ENCODE results near the gene SLC35D3.
A peak's percentile ranks its signal among the peaks of the same experiment; 100 is the strongest.
"Not testable (repeated sequence)": the region's sequence is repeated elsewhere in the genome, so short reads cannot be mapped to it uniquely, and the experiment has no call there.

The SLC35D3 gene

DNA sequence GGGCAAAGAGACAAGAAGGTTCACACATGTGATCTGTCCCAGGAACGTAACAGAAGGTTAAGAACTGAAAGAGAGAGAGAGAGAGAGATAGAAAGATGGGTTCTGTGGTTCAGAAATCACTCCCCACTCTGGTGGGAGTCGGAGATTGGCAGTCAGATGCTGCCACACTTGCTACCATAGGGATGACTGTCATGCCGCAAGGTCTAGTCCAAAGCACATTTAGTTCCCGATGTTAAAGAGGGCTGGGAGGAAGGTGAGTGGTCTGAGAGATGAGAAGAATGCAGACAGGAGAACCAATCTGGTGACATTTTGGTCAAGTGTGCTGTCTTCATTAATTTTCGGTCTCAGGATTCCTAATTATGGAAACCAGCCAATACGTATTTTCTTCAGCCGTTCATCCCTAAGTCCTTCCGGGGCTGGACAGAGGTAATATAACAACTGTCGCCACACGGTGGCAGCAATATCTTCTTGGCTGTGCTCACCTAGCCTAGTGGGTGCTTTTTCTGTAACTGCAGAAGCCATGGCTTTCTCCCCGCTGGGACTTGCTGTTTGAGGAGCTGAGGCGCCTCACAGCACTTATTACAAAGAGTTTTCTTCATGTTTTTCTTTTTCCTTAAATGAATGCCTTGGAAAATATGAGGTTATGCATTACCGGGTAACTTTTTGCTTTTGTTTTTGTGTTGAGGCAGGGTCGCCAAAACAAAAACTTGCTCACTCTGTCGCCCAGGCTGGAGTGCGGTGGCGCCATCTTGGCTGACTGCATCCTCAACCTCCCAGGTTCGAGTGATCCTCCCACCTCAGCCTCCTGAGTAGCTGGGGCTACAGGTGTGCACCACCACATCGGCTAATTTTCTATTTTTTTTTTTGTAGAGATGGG is 46.0 kb downstream of the SLC35D3 start:
- peak; percentile 33 for DNase-seq (ENCODE audit: low read depth)

DNA sequence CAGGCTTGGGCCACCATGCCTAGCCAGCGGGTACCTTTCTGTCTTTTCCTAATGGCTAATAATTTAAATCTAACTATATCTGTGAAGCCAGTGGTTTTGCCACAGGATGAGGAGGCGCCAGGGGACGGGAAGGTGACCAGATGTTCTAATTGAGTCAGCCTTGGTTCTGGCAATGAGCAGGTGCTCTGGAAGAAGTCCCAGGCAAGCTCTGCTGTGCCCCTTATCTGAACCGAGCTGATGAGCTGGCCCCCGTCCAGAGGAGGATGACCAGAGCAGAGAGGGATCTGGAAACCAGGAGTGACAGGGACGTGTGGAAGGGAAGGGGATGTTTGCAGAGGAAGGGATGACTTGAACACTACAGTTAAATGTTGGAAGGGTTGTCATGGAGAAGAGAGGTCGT is 46.7 kb downstream of the SLC35D3 start:
- no peak for DNase-seq (ENCODE audit: low read depth)

DNA sequence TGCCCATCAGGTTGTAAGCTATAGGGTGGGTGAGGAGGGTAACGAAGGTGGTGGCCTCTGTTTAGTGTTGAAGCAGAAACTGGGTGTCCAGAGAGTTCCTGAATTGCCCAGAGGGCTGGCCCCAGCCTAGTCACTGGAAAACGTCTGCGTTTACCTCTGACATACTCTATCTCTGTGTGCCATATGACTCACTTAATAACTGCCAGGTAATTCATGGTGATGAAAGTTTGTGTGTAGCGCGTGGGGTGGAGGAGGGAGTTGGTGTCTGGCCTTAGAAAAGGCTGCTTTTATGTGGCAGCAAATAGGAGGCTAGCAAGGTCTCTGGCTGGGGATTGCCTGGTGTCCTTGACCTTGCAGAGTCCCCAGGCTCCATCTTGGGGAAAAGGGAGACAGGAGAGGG is 47.3 kb downstream of the SLC35D3 start:
- no peak for DNase-seq (ENCODE audit: low read depth)

DNA sequence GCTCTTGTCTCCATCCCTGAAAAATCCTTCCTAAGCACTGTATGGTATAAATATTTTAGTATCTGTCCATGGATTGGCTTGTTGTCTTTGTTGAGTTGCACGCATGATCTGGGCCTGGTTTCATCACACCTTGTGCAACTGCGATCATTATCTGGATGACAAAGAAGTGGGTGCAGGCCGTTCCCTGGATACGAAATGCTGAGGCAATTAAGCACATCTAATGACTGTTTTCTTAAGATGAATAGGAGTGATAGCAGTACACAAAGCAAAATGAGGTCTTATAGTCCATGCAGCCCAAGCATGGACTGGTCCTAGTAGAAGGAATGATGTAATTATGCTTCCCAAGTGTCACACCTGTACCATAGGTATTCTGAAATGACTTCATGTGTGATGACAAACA is 47.8 kb downstream of the SLC35D3 start:
- DNase-seq (ENCODE audit: low read depth) = no peak

DNA sequence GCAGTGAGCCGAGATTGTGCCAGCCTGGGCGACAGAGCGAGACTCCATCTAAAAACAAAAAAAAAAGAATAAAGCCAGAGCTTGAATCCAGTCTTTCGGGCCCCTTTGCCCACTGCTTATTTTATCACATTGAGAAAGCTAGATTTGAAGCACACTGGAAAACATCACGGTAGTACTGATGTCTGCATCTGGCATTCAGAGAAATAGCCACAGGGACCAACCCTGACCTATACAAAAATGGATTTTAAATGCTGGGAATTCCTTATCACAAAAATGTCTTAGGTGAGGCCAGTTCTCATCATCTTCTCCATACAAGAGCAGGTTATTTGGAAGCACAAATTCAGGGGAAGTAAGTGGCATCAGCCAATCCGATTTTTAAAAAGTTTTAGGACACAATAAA is 49.5 kb downstream of the SLC35D3 start:
- no peak for DNase-seq (ENCODE audit: low read depth)

DNA sequence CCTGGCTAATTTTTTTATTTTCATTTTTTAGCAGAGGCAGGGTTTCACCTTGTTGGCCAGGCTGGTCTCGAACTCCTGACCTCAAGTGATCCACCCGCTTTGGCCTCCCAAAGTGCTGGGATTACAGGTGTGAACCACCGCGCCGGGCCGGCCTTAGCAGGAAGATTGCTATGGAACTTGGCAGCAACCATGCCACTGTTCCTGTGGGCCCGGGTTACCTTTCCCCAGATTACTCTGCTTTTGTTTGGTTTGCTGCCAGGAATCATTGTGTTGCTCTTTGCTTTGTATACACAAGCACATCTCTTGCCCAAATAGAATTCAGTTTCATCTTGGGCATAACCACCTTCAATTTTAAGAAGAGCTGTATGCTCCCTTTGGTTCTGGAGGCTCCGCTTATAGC is 51.7 kb downstream of the SLC35D3 start:
- DNase-seq (ENCODE audit: low read depth) = not testable (repeated sequence)
